ENCODE data around the gene ZNF699.
"Not testable (repeated sequence)": the region's sequence is repeated elsewhere in the genome, so short reads cannot be mapped to it uniquely, and the experiment has no call there.

DNA sequence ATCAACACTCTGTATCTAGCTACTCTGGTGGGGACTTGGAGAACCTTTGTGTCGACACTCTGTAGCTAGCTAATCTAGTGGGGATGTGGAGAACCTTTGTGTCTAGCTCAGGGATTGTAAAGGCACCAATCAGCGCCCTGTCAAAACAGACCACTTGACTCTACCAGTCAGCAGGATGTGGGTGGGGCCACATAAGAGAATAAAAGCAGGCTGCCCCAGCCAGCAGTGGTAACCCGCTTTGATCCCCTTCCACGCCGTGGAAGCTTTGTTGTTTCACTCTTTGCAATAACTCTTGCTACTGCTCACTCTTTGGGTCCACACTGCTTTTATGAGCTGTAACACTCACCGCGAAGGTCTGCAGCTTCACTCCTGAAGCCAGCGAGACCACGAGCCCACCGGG lies 12.6 kb upstream of the ZNF699 start:
- TF ChIP-seq POLR2A (IDR thresholded peaks at IDR 0.05) = not testable (repeated sequence)
- TF ChIP-seq, protein P1, sequence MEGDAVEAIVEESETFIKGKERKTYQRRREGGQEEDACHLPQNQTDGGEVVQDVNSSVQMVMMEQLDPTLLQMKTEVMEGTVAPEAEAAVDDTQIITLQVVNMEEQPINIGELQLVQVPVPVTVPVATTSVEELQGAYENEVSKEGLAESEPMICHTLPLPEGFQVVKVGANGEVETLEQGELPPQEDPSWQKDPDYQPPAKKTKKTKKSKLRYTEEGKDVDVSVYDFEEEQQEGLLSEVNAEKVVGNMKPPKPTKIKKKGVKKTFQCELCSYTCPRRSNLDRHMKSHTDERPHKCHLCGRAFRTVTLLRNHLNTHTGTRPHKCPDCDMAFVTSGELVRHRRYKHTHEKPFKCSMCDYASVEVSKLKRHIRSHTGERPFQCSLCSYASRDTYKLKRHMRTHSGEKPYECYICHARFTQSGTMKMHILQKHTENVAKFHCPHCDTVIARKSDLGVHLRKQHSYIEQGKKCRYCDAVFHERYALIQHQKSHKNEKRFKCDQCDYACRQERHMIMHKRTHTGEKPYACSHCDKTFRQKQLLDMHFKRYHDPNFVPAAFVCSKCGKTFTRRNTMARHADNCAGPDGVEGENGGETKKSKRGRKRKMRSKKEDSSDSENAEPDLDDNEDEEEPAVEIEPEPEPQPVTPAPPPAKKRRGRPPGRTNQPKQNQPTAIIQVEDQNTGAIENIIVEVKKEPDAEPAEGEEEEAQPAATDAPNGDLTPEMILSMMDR (IDR thresholded peaks at IDR 0.05) = not testable (repeated sequence)

All from sigmoid colon (tissue), 3 donors.